HG02970 (cell line): ENCODE measurements around the gene CUL5.
"Not testable (repeated sequence)": the region's sequence is repeated elsewhere in the genome, so short reads cannot be mapped to it uniquely, and the experiment has no call there.

Experiments used
- ATAC-seq: cut with Tn5 transposase; IDR thresholded peaks from one replicate; pipeline ENCODE4 v1.9.1; 2021; ENCODE audit warnings: mild to moderate bottlenecking, moderate library complexity, moderate number of reproducible peaks; ENCODE audit not compliant: unreplicated experiment, low FRiP score

CUL5 gene

DNA sequence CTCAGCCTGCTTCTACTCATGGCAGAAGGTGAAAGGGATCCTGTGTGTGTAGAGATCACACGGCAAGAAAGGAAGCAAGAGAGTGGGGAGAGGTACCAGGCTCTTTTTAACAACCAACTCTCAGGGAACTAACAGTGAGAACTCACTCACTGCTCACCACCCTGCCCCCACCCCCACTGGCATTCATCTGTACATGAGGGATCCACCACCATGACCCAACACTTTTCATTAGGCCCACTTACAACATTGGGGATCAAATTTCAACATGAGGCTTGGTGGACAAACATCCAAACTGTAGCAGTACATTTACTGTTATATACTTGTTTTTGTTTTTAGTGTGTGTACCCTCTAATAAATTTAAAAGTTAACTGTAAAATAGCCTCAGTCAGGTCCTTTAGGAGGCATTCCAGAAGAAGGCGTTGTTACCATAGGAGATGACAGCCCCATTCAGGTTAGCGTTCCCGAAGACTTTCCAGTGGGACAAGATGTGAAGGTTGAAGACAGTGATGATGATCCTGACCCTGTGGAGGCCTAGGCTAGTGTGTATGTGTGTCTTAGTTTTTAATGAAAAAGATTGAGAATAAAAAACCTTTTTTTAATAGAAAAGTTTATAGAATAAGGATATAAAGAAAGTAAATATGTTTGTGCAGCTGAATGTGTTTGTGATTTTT, 11.3 kb downstream of the CUL5 start:
- ATAC-seq, result no peak

GRCh38 chr11:108025387-108026080, 16.8 kb downstream of the CUL5 start:
- peak; percentile 65 for ATAC-seq

DNA sequence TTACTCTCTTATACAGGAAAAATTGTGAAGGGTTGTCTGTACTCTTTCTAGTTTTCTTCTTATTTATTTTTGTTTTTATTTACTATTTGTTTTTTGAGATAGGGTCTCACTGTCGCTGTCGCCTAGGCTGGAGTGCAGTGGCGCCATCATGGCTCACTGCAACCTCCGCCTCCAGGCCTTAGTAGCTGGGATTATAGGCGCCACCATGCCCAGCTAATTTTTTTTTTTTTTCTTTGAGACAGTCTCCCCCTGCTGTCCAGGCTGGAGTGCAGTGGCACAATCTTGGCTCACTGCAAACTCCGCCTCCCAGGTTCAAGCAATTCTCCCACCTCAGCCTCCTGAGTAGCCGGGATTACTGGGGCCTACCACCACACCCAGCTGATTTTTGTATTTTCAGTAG, 18.4 kb downstream of the CUL5 start:
- no peak for ATAC-seq

DNA sequence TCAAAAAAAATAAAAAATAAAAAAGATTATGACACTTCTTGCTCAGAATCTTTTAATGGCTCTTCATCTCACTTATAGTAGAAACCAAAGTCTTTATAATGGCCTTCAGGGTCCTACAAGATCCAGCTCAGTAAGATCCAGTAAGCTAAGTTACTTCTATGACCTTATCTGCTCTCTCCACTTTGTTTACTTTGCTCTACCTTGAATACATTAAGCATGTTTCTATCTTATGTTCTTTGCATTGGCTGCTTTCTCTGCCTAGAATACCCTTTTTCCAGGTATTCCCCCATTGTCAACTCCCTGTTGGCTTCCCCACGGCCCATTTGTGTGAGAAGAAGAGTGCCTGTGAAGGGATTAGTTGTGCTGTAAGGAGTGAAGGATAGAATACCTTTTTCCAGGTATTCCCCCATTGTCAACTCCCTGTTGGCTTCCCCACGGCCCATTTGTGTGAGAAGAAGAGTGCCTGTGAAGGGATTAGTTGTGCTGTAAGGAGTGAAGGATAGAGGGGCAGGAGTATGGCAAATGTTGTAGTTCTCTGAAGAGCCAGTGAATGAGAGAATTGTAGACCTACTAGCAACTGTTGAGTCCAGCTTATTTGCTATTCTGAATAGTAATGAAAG, 20.2 kb downstream of the CUL5 start:
- not testable (repeated sequence) for ATAC-seq

- ATAC-seq, result not testable (repeated sequence)
Measured at GRCh38 chr11:108031604-108032003, 22.9 kb downstream of the CUL5 start.

DNA sequence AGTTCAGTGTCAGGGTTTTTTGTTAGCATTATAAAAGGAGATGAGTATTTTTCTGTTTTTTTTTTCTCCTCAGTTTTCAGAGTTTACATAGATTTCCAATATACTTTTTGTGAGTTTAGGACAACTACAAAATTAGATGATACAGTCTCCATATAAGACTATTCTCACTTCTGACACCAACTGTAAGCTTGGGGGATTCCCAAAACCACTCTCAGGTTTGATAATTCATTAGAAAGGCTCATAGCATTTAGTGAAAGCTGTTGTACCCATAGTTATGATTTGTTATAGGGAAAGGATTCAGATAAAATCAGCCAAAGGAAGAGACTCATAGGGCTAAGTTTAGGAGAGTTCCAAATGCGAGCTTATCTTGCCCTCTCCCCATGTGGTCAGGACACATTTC, 24.1 kb downstream of the CUL5 start:
- no peak for ATAC-seq

DNA sequence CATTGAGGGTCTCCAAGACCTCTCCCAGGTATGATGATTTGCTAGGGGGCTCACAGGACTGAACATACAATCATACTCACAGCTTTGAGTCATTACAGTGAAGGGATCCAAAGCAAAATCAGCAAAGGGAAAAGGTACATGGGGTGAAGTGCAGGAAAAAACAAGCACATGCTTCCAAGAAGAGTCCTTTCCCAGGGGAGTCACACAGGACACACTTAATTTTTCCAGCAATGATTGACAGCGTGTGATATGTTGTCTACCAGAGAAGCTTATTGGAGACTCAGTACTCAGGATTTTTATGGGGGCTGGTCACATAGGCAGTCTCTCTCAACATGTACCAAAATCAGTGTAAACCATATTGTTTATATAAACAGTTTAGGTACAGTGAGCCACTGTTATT, 25.3 kb downstream of the CUL5 start:
- no peak for ATAC-seq

DNA sequence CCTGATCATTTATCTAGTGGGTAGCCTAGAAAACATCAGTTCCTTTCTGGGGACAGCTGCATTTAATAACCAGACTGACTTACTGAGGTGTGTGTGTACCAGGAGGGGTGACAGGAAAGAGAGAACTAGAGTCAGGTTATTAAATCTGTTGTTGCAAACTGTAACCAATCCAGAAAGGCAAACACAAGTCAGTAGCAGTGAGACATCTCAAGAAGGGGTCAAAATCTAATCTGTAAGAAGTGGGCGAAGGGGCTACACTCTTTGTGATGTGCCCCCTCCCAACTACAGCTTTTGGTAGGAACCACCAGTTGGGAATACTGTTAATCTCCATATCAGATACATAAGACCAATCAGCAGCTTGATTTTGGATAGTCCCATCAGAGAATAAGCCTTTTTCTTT, 26.3 kb downstream of the CUL5 start:
- no peak for ATAC-seq

DNA sequence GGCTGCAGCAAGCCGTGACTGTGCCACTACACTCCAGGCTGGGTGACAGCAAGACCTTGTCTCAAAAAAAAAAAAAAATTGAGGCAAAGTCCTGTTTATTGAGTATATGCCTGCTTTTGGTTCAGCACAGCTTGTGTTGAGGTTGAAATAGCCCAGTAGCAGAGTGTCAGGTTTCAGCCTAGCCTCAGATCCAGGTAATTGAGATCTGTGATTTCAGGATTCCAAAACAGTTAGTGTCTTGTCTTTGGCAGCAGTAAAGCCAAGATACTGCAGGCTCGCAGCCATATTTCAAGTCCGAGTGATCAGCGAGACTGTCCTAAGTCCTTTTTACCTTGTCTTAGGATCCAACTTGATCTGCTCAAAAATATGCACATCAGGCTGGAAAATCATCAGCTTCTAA, 27.0 kb downstream of the CUL5 start:
- no peak for ATAC-seq

- no peak for ATAC-seq
Measured at GRCh38 chr11:108037211-108037610, 28.5 kb downstream of the CUL5 start.

DNA sequence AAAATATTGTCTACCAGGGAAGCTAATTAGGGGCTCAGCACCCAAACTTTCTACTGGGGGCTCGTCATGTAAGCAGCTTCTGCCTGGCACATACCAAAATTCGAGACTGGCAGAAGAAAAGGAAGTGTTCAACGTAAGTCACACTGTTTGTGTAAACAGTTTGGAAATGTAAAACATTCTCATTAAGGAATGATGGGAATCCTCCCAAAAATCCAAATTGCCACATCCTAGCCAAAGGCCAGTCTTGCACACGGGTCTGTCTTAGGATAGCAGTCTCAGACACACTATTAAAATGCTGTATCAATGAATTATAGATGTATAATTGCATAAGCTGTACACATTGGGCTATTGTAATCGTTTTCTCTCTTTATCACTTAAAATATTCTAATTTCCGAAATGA, 28.9 kb downstream of the CUL5 start:
- no peak for ATAC-seq

- no peak for ATAC-seq
Measured at GRCh38 chr11:108048269-108048668, 39.6 kb downstream of the CUL5 start.

GRCh38 chr11:108062336-108062735, 53.6 kb downstream of the CUL5 start:
- no peak for ATAC-seq

GRCh38 chr11:108063410-108063809, 54.7 kb downstream of the CUL5 start:
- ATAC-seq, result no peak

DNA sequence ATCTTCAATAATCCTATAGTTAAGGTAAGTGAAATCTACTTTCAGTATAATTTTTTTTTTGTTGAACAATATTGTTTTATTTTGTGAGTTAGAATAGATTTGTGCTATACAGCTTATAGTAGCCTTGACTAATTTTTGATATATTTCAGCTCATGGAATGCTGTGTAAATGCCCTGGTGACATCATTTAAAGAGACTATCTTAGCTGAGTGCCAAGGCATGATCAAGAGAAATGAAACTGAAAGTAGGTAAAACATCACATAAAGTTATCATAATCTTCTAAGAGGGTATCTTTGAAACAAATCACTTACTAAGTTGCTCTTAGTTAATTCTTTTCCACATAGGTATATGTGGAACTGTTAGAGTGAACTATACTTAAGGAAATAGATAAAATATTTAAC, 61.2 kb downstream of the CUL5 start:
- ATAC-seq, result no peak

DNA sequence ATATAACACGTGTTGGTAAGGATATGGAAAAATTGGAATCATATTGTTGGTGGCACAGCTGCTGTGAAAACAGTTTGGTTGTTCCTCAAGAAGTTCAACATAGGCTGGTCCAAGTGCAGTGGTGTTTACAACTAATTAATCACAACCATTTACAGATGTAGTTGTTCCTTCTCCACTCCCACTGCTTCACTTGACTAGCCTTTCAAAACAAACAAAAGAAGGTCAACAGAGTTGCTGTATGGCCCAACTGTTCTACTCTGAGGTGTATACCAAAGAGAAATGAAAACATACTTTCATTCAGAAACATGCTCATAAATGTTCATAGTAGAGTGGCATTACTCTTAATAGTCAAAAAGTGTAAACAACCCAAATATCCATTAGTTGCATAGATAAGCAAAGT, 76.1 kb downstream of the CUL5 start:
- no peak for ATAC-seq

DNA sequence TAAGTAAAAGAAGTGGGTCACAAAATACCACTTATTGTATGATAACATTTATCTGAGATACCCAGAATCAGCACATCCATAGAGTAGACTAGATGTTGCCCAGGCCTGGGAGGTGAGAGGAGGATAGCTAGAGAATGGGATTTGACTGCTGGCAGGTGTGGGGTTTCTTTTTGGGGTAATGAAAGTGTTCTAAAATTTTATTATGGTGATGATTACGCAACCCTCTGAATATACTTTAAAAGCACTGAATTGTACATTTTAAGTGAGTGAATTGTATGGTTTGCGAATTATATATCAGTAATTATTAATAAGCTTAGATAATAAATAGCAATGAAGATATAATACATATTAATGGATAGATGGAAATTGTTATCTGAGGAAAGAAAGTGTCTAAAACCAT, 77.0 kb downstream of the CUL5 start:
- no peak for ATAC-seq

DNA sequence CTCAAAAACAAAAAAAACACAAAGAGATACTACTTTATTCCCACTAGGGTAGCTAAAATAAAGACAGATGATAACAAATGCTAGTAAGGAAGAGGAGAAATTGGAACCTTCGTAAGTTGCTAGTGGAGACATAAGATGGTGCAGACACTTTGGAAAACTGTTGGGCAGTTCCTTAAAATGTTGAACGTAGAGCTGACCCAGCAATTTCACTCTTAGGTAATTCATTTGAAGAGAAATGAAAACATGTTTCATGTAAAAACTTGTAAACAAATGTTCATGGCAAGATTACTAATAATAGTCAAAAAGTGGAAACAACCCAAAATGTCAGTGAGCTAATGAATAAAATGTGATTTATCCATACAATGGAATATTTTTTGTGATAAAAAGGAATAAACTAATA, 83.4 kb downstream of the CUL5 start:
- ATAC-seq, result no peak

- no peak for ATAC-seq
Measured at GRCh38 chr11:108093128-108093904, 84.6 kb downstream of the CUL5 start.

GRCh38 chr11:108097179-108097578, 88.5 kb downstream of the CUL5 start:
- no peak for ATAC-seq

- ATAC-seq, result no peak
Measured at GRCh38 chr11:108101090-108101775, 92.5 kb downstream of the CUL5 start.
